K562 (cell line): ENCODE measurements around the gene ZFP36. TPM values are rescaled to one million over a fixed set of nuclear protein-coding genes. Genes with fewer than 3 reads are reported as not detected.
A peak's percentile ranks its signal among the peaks of the same experiment; 100 is the strongest.

ENCODE experiments used
- CHCHD3 ChIP-seq: fragments of 250-450 bp; sonication (Bioruptor Pico); IDR thresholded peaks from 2 replicates; pipeline ENCODE4 v2.1.2; 2022; ENCODE audit warnings: mild to moderate bottlenecking
- HNRNPUL1 ChIP-seq: fragments of 200-400 bp; formaldehyde crosslinking; IDR thresholded peaks from 2 replicates; pipeline ENCODE4 v1.6.1; 2017; ENCODE audit warnings: low read length
- NCOA2 ChIP-seq, 2 experiments: fragments of 450-650 bp; IDR thresholded peaks; 2 replicates each; pipeline ENCODE4 v1.6.1; 2018; ENCODE audit warnings: mild to moderate bottlenecking in 2 of 2, moderate library complexity in 1 of 2; ENCODE audit not compliant: partially characterized antibody in 2 of 2
- NFATC3 ChIP-seq: fragments of 450-650 bp; IDR thresholded peaks from 2 replicates; pipeline ENCODE4 v1.6.1; 2017; ENCODE audit warnings: mild to moderate bottlenecking
- SIX5 ChIP-seq, 2 experiments: IDR thresholded peaks; 2 replicates each; pipeline ENCODE4 v1.6.1; 2011; ENCODE audit warnings: low read length in 2 of 2, borderline replicate concordance in 1 of 2, low read depth in 1 of 2, mild to moderate bottlenecking in 1 of 2, moderate library complexity in 1 of 2; ENCODE audit not compliant: insufficient read depth in 1 of 2
- ZNF24 ChIP-seq: fragments of 450-650 bp; IDR thresholded peaks from 2 replicates; pipeline ENCODE4 v1.6.1; 2016
- ZZZ3 ChIP-seq: fragments of 450-650 bp; IDR thresholded peaks from 2 replicates; pipeline ENCODE4 v1.6.1; 2016; ENCODE audit warnings: antibody characterized with exemption, mild to moderate bottlenecking, moderate library complexity
- polyA plus RNA-seq, 8 experiments: library from polyadenylated mRNA; depleted of rRNA in 4 of 8; stranded (reverse) in 5 of 8; unstranded in 3 of 8; fragments of >200 nt; fragmentation: Nextera tagmentation in 2 of 8; fragmentation: Illumina TruSeq in 1 of 8; extraction: Ambion mirVana in 2 of 8; extraction: Trizol in 1 of 8; gene quantifications; 2 replicates each; pipeline versions ENCODE4 v1.2.1 to v1.2.3, GENCODE V29; 2011 to 2014; ENCODE audit warnings: inconsistent platforms in 1 of 8, missing spikeins in 1 of 8
- total RNA-seq, 7 experiments: library from RNA; depleted of rRNA in 6 of 7; stranded (reverse); fragments of >200 nt in 6 of 7; fragmentation: Illumina TruSeq in 2 of 7; extraction: Trizol in 2 of 7; gene quantifications; 2 replicates each; pipeline versions ENCODE4 v1.2.1 to v1.2.3, GENCODE V29; 2011 to 2021; ENCODE audit warnings: low replicate concordance in 1 of 7
- TF ChIP-seq, protein P1 (sequence below): fragments of 250-450 bp; sonication (Bioruptor Pico); IDR thresholded peaks from 2 replicates; pipeline ENCODE4 v1.8.0; 2021; ENCODE audit warnings: moderate library complexity, mild to moderate bottlenecking, inconsistent platforms
- TF ChIP-seq, protein P2 (sequence below), 3 experiments: fragments of 200-800 bp in 1 of 3; sonication (Bioruptor generic) in 1 of 3; sonication (generic) in 1 of 3; formaldehyde crosslinking in 1 of 3; IDR thresholded peaks; 2 replicates each; pipeline versions ENCODE4 v1.6.1 to v1.8.0; 2016 to 2022; ENCODE audit warnings: mild to moderate bottlenecking in 2 of 3, missing compliant biosample characterization in 2 of 3, missing genetic modification characterization in 2 of 3, missing genetic modification reagents in 1 of 3
- TF ChIP-seq, protein P3 (sequence below): fragments of 450-650 bp; IDR thresholded peaks from 2 replicates; pipeline ENCODE4 v1.7.0; 2016; ENCODE audit warnings: borderline replicate concordance
- TF ChIP-seq, protein P4 (sequence below): fragments of 150-350 bp; IDR thresholded peaks from 2 replicates; pipeline ENCODE4 v1.6.1; 2014; ENCODE audit warnings: low read depth, mild to moderate bottlenecking, low read length, borderline replicate concordance
- TF ChIP-seq, protein P5 (sequence below): sonication (generic); formaldehyde crosslinking; IDR thresholded peaks from 2 replicates; pipeline ENCODE4 v1.8.0; 2022; ENCODE audit warnings: mild to moderate bottlenecking, missing genetic modification reagents

ZFP36 gene
- total and polyA plus RNA-seq, 9 of the 15 experiments (the other 6 are each of a cell fraction or from before 2014, with no cell fraction given) = 1.0 to 20.1 (median 3.5) TPM

DNA sequence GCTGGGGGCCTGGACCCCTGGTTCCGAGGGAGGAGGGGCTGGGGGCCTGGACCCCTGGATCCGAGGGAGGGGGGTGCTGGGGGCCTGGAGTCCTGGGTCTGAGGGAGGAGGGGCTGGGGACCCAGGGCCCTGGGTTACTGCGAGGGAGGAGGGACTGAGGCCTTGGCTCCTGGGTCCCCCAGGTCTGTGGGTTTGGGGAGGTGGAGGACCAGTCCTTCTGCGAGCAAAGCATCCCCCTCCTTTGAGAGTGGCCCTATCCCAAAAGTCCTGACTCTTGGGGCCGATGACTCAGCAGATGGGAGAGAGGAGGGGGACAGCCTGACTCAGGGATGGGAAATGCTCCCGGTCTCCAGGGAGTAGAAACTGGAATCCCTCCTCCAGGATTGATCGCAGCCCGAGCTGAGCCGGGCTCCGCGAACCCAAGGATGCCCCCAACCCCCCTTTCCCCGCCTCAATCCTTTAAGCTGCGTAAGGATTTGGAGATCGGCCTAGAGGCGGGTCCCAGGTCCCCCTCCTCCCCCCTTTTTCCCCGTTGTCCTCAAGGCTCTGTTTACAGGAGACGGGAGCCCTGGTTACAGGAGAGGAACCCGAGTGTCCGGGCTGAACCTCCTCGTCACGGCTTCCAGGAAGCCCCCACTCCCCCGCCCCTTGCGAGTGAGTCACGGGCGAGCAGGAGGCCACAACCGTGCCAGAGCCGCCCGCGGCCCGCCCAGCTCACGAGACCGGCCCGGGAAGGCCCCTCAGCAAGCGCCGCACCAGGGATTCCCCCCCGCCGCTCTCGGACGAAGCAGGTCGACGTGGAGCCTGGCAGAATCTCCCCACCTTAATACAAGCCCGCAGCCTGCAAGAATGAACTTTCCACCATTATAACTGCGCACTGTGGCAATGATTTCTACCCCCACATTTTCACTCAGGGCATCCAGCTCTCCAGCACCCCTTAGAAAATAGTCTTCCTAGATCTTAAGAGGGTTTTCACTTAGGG is 3.0 kb upstream of the ZFP36 start (continued):
- TF ChIP-seq NCOA2 (IDR thresholded peaks at IDR 0.05; ENCODE audit: partially characterized antibody in 2 of 2) (no peak), SIX5 (IDR thresholded peaks at IDR 0.05; ENCODE audit: borderline replicate concordance in 1 of 2, insufficient read depth in 1 of 2, low read depth in 1 of 2, low read length in 2 of 2) (no peak), NFATC3 (peak; percentile 91), CHCHD3 (CRISPR knock-in tag) (no peak), ZZZ3 (no peak), HNRNPUL1 (no peak), ZNF24 (no peak)
- TF ChIP-seq, protein P1, sequence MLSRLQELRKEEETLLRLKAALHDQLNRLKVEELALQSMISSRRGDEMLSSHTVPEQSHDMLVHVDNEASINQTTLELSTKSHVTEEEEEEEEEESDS = no peak
- TF ChIP-seq, protein P2, sequence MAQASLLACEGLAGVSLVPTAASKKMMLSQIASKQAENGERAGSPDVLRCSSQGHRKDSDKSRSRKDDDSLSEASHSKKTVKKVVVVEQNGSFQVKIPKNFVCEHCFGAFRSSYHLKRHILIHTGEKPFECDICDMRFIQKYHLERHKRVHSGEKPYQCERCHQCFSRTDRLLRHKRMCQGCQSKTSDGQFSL (CRISPR knock-in tag; IDR thresholded peaks at IDR 0.05) = no peak
- TF ChIP-seq, protein P2 (tag; IDR thresholded peaks at IDR 0.05) = no peak
- TF ChIP-seq, protein P3, sequence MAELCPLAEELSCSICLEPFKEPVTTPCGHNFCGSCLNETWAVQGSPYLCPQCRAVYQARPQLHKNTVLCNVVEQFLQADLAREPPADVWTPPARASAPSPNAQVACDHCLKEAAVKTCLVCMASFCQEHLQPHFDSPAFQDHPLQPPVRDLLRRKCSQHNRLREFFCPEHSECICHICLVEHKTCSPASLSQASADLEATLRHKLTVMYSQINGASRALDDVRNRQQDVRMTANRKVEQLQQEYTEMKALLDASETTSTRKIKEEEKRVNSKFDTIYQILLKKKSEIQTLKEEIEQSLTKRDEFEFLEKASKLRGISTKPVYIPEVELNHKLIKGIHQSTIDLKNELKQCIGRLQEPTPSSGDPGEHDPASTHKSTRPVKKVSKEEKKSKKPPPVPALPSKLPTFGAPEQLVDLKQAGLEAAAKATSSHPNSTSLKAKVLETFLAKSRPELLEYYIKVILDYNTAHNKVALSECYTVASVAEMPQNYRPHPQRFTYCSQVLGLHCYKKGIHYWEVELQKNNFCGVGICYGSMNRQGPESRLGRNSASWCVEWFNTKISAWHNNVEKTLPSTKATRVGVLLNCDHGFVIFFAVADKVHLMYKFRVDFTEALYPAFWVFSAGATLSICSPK = no peak
- TF ChIP-seq, protein P4, sequence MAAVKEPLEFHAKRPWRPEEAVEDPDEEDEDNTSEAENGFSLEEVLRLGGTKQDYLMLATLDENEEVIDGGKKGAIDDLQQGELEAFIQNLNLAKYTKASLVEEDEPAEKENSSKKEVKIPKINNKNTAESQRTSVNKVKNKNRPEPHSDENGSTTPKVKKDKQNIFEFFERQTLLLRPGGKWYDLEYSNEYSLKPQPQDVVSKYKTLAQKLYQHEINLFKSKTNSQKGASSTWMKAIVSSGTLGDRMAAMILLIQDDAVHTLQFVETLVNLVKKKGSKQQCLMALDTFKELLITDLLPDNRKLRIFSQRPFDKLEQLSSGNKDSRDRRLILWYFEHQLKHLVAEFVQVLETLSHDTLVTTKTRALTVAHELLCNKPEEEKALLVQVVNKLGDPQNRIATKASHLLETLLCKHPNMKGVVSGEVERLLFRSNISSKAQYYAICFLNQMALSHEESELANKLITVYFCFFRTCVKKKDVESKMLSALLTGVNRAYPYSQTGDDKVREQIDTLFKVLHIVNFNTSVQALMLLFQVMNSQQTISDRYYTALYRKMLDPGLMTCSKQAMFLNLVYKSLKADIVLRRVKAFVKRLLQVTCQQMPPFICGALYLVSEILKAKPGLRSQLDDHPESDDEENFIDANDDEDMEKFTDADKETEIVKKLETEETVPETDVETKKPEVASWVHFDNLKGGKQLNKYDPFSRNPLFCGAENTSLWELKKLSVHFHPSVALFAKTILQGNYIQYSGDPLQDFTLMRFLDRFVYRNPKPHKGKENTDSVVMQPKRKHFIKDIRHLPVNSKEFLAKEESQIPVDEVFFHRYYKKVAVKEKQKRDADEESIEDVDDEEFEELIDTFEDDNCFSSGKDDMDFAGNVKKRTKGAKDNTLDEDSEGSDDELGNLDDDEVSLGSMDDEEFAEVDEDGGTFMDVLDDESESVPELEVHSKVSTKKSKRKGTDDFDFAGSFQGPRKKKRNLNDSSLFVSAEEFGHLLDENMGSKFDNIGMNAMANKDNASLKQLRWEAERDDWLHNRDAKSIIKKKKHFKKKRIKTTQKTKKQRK = no peak
- TF ChIP-seq, protein P5, sequence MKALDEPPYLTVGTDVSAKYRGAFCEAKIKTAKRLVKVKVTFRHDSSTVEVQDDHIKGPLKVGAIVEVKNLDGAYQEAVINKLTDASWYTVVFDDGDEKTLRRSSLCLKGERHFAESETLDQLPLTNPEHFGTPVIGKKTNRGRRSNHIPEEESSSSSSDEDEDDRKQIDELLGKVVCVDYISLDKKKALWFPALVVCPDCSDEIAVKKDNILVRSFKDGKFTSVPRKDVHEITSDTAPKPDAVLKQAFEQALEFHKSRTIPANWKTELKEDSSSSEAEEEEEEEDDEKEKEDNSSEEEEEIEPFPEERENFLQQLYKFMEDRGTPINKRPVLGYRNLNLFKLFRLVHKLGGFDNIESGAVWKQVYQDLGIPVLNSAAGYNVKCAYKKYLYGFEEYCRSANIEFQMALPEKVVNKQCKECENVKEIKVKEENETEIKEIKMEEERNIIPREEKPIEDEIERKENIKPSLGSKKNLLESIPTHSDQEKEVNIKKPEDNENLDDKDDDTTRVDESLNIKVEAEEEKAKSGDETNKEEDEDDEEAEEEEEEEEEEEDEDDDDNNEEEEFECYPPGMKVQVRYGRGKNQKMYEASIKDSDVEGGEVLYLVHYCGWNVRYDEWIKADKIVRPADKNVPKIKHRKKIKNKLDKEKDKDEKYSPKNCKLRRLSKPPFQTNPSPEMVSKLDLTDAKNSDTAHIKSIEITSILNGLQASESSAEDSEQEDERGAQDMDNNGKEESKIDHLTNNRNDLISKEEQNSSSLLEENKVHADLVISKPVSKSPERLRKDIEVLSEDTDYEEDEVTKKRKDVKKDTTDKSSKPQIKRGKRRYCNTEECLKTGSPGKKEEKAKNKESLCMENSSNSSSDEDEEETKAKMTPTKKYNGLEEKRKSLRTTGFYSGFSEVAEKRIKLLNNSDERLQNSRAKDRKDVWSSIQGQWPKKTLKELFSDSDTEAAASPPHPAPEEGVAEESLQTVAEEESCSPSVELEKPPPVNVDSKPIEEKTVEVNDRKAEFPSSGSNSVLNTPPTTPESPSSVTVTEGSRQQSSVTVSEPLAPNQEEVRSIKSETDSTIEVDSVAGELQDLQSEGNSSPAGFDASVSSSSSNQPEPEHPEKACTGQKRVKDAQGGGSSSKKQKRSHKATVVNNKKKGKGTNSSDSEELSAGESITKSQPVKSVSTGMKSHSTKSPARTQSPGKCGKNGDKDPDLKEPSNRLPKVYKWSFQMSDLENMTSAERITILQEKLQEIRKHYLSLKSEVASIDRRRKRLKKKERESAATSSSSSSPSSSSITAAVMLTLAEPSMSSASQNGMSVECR (CRISPR knock-in tag) = no peak
